Measurements from ENCODE around the gene TTC34.

DNA sequence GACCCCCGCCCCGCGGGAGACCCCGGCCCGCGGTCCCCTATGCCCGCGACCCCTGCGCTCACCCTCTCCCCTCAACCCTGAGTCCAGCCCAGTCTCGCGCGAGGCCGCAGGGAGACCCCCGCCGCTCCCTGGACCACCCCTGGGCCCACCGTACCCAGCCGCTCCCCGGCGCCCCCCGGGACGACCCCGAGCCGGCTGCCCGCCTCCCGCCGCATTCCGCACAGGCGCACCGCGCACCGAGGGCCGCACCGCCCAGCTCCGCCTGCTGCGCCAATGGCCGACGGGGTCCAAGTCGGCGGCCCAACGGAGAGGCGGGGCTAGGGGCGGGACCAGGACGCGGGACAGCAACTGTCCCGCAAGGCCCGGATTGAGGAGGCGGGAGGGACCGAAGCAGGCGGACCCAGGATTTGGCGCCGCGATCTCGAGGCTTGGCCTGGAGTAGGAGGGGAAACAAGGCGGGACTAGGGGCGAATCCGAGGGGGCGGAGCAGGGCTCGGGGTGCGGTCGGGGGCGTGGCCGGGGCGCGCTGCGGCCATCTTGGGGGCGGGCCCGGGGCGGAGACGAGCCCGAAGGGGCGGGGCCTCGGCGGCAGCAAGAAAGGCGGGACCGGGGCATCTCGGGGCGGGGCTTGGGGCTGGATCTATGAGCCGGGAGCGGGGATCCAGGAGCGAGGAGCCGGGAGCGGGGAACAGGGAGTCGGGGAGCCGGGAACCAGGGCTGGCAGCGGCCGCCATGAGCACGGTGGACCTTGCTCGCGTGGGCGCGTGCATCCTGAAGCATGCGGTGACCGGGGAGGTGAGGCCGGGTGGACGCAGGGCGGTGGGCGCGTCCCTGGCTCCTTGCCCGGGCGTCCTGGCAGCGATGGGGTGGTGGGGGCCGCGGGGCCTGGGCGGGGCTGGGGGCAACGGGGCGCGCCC is 215.1 kb downstream of the TTC34 start, which contains the start of gene PRXL2B:
- TF ChIP-seq, protein P1, sequence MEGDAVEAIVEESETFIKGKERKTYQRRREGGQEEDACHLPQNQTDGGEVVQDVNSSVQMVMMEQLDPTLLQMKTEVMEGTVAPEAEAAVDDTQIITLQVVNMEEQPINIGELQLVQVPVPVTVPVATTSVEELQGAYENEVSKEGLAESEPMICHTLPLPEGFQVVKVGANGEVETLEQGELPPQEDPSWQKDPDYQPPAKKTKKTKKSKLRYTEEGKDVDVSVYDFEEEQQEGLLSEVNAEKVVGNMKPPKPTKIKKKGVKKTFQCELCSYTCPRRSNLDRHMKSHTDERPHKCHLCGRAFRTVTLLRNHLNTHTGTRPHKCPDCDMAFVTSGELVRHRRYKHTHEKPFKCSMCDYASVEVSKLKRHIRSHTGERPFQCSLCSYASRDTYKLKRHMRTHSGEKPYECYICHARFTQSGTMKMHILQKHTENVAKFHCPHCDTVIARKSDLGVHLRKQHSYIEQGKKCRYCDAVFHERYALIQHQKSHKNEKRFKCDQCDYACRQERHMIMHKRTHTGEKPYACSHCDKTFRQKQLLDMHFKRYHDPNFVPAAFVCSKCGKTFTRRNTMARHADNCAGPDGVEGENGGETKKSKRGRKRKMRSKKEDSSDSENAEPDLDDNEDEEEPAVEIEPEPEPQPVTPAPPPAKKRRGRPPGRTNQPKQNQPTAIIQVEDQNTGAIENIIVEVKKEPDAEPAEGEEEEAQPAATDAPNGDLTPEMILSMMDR (conservative IDR thresholded peaks at IDR 0.05; ENCODE audit: low read length): no peak
- no peak for TF ChIP-seq EZH2phosphoT487 (IDR thresholded peaks at IDR 0.05; ENCODE audit: borderline replicate concordance)

Data from Loucy (cell line).